ENCODE results near the gene HOXC6. TPM values are rescaled to one million over a fixed set of nuclear protein-coding genes. Genes with fewer than 3 reads are reported as not detected.

The HOXC6 gene
- total RNA-seq, 1 donor from 2014 or later, result not detected

GRCh38 chr12:53984901-53985691 lies 43.1 kb upstream of the HOXC6 start, which contains the start of gene HOXC10:
TSS of gene HOXC10 (plus strand) at chr12:53985146. CDS start at chr12:53985260, 114 bp downstream.
- Mint-ChIP-seq H3K4me1 (ENCODE audit: unreplicated experiment) (peaks cover 16% of the 10 kb centered on the region), H3K4me3 (ENCODE audit: unreplicated experiment) (no peak within 1 kb of the TSS), H3K27ac (ENCODE audit: unreplicated experiment) (no peak within 1 kb of the TSS), H3K36me3 (ENCODE audit: unreplicated experiment) (no peaks in the 10 kb centered on the region), H3K27me3 (ENCODE audit: unreplicated experiment) (peaks cover 95% of the 10 kb centered on the region), H3K9me3 (ENCODE audit: unreplicated experiment) (no peaks in the 10 kb centered on the region)
- no peak for DNase-seq (ENCODE audit: extremely low spot score, unreplicated experiment)
- peak; percentile 50 for TF ChIP-seq CTCF (IDR thresholded peaks at IDR 0.05)

- peaks cover 95% of the 10 kb centered on the region for H3K27me3 Mint-ChIP-seq (ENCODE audit: unreplicated experiment)
- no peaks in the 10 kb centered on the region for H3K9me3 Mint-ChIP-seq (ENCODE audit: unreplicated experiment)
- DNase-seq (ENCODE audit: extremely low spot score, unreplicated experiment), result no peak
- no peak overlapping the region for H3K4me3 Mint-ChIP-seq (ENCODE audit: unreplicated experiment)
- H3K27ac Mint-ChIP-seq (ENCODE audit: unreplicated experiment), result no peak overlapping the region
- TF ChIP-seq CTCF (IDR thresholded peaks at IDR 0.05), result no peak
- H3K36me3 Mint-ChIP-seq (ENCODE audit: unreplicated experiment), result no peaks in the 10 kb centered on the region
- peaks cover 16% of the 10 kb centered on the region for H3K4me1 Mint-ChIP-seq (ENCODE audit: unreplicated experiment)
Observed at GRCh38 chr12:53985692-53985993, 42.6 kb upstream of the HOXC6 start.

- no peak overlapping the region for H3K27ac Mint-ChIP-seq (ENCODE audit: unreplicated experiment)
- peaks cover 16% of the 10 kb centered on the region for H3K4me1 Mint-ChIP-seq (ENCODE audit: unreplicated experiment)
- no peak overlapping the region for H3K4me3 Mint-ChIP-seq (ENCODE audit: unreplicated experiment)
- DNase-seq (ENCODE audit: extremely low spot score, unreplicated experiment), result no peak
- peaks cover 95% of the 10 kb centered on the region for H3K27me3 Mint-ChIP-seq (ENCODE audit: unreplicated experiment)
- no peaks in the 10 kb centered on the region for H3K9me3 Mint-ChIP-seq (ENCODE audit: unreplicated experiment)
- H3K36me3 Mint-ChIP-seq (ENCODE audit: unreplicated experiment), result no peaks in the 10 kb centered on the region
- no peak for TF ChIP-seq CTCF (IDR thresholded peaks at IDR 0.05)
Observed at GRCh38 chr12:53985994-53986685, 42.1 kb upstream of the HOXC6 start.

GRCh38 chr12:53986686-53987483 lies 41.4 kb upstream of the HOXC6 start:
- no peak for DNase-seq (ENCODE audit: extremely low spot score, unreplicated experiment)
- TF ChIP-seq CTCF (IDR thresholded peaks at IDR 0.05), result no peak

More at GRCh38 chr12:53986686-53987483, 41.4 kb upstream of the HOXC6 start:
- peaks cover 95% of the 10 kb centered on the region for H3K27me3 Mint-ChIP-seq (ENCODE audit: unreplicated experiment)
- H3K36me3 Mint-ChIP-seq (ENCODE audit: unreplicated experiment), result no peaks in the 10 kb centered on the region
- no peak overlapping the region for H3K27ac Mint-ChIP-seq (ENCODE audit: unreplicated experiment)
- no peaks in the 10 kb centered on the region for H3K9me3 Mint-ChIP-seq (ENCODE audit: unreplicated experiment)
- no peak overlapping the region for H3K4me3 Mint-ChIP-seq (ENCODE audit: unreplicated experiment)
- peaks cover 16% of the 10 kb centered on the region for H3K4me1 Mint-ChIP-seq (ENCODE audit: unreplicated experiment)

Data from osteocyte (in vitro differentiated cells).